Lung (tissue), 12 donors: ENCODE results near the gene AP1G2. TPM values are rescaled to one million over a fixed set of nuclear protein-coding genes. Genes with fewer than 3 reads are reported as not detected.

Experiments
- ATAC-seq: fragments of 200-7000 bp; cut with Tn5 transposase; one replicate; pipeline ENCODE4 v1.9.1; 2020; ENCODE audit warnings: moderate number of reproducible peaks; ENCODE audit not compliant: insufficient read depth, low FRiP score
- DNase-seq, 3 donors: peaks; one replicate each; pipeline ENCODE4 v3.0.0-alpha.2; 2013 to 2017
- H3K27ac ChIP-seq, 2 donors: one replicate each; pipeline ENCODE4 v1.5.1; 2013; ENCODE audit warnings: mild to moderate bottlenecking in 2 of 2, moderate library complexity in 2 of 2, control low read depth in 1 of 2, inconsistent platforms in 1 of 2, low read depth in 1 of 2, low read length in 1 of 2
- H3K27me3 ChIP-seq, 3 donors: one replicate each; pipeline ENCODE4 v1.5.1; 2013; ENCODE audit warnings: low read length in 2 of 3; ENCODE audit not compliant: control insufficient read depth in 3 of 3, insufficient read depth in 3 of 3
- H3K36me3 ChIP-seq, 4 donors: one replicate each; pipeline ENCODE4 v1.5.1; 2013; ENCODE audit warnings: low read length in 4 of 4, mild to moderate bottlenecking in 1 of 4, moderate library complexity in 1 of 4; ENCODE audit not compliant: control insufficient read depth in 4 of 4, insufficient read depth in 4 of 4
- H3K4me1 ChIP-seq, 5 donors: one replicate each; pipeline ENCODE4 v1.5.1; 2013; ENCODE audit warnings: low read length in 5 of 5, mild to moderate bottlenecking in 2 of 5, moderate library complexity in 1 of 5; ENCODE audit not compliant: control insufficient read depth in 5 of 5, insufficient read depth in 5 of 5
- H3K4me3 ChIP-seq: one replicate; pipeline ENCODE4 v1.5.1; 2013; ENCODE audit warnings: mild to moderate bottlenecking, control low read depth, moderate library complexity
- H3K9ac ChIP-seq, 2 donors: one replicate each; pipeline ENCODE4 v1.5.1; 2013; ENCODE audit warnings: low read length in 2 of 2, control low read depth in 1 of 2; ENCODE audit not compliant: insufficient read depth in 1 of 2
- H3K9me3 ChIP-seq, 4 donors: one replicate each; pipeline ENCODE4 v1.5.1; 2013; ENCODE audit warnings: low read length in 3 of 4, mild to moderate bottlenecking in 1 of 4, moderate library complexity in 1 of 4; ENCODE audit not compliant: control insufficient read depth in 4 of 4, insufficient read depth in 3 of 4
- WGBS, 2 donors: extraction: QIAGEN DNeasy Blood & Tissue Kit; methylation state at CpG; one replicate each; pipeline ENCODE4 v1.1.7; 2013; 5-methylcytosine and 5-hydroxymethylcytosine counted together
- polyA plus RNA-seq, 2 donors: library from polyadenylated mRNA; stranded (reverse); fragments of 200-250 nt; gene quantifications; one replicate each; pipeline ENCODE4 v1.2.1, GENCODE V29; 2013
- total RNA-seq, 2 donors: library from RNA; depleted of rRNA in 1 of 2; stranded (reverse); fragments of >200 nt in 1 of 2; gene quantifications; one replicate each; pipeline ENCODE4 v1.2.1, GENCODE V29; 2014 to 2021
- TF ChIP-seq, protein P1 (sequence below): IDR thresholded peaks from 2 replicates; pipeline ENCODE4 v1.5.1; 2012; ENCODE audit warnings: mild to moderate bottlenecking; ENCODE audit errors: control extremely low read depth, extremely low read depth
- donor health status: control.
- donor health status: control.
- donor health status: Bipolar disorder and iron deficiency.
- donor health status: healthy.
- donor health status: DM: yes; HTN: yes; CAD: no.

AP1G2 gene
- total and polyA plus RNA-seq, 4 donors, result 48.0 to 106 (median 81.8) TPM

DNA sequence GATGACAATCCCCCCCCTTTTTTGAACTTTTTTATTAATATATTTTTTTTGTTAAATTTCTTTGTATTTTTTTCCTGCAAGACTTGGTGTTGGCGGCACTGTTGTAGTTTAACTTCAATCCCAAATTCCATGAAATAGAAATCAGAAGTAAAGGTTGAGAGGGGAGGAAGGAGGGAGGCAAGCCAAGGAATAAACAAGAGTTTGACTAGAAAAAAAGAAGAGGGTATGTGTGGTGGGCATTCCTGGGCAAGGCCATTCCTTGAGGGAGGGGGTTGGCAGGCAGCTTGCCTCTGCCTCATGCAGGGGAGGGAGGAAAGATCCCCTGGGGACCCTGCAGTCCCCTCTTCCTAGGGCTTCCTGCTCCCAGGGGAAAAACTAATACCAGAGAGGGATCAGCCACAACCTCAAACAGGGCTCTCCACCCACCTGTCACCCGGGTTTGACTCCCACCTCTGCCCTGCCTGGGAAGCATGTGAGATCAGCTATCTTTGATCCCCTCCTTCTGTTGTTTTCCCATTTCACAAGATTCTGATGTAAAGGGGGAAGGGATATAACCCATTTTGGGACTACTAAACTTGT lies 519 bp upstream of the AP1G2 start:
- ATAC-seq, result no peak
- no peak for DNase-seq

DNA sequence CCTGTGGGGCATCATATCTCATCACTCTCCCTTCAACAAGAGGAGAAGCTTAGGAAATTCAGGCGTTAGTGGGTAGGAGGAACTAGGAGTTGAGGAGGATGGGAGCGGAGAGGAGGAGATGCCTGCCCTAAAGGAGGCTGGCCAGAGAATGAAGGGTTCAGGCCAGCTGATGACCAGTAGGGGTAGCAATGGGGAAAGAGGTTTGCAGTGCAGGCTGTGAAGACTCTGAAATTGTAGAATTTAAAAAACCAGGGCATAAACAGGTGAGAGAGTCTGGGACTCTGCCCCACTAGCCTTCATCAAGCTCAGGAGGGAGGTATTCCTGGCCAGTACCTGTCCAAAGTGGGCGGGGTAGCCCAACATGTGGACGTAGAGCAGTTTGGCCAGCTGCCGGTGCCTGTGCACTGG lies 809 bp downstream of the AP1G2 start:
- Histone ChIP-seq H3K9ac (peak overlapping the region in 1 of 2 donors; percentile 55), H3K27me3 (peaks cover 0 to under 1% (median 0%) of the 10 kb centered on the region in 3 donors), H3K27ac (peak overlapping the region in 1 of 2 donors; percentile 87), H3K4me3 (peak overlapping the region; percentile 50), H3K9me3 (no peaks in the 10 kb centered on the region), H3K36me3 (peaks cover 0 to 10% (median 8%) of the 10 kb centered on the region in 4 donors), H3K4me1 (peaks cover 0 to 21% (median 5%) of the 10 kb centered on the region in 5 donors)
- 18 to 23% methylated on average over 5 of the region's 5 CpGs for WGBS, 2 donors
- DNase-seq (peak in 1 of 3 donors; percentile 30), ATAC-seq (peak; percentile 8)
- TF ChIP-seq, protein P1, sequence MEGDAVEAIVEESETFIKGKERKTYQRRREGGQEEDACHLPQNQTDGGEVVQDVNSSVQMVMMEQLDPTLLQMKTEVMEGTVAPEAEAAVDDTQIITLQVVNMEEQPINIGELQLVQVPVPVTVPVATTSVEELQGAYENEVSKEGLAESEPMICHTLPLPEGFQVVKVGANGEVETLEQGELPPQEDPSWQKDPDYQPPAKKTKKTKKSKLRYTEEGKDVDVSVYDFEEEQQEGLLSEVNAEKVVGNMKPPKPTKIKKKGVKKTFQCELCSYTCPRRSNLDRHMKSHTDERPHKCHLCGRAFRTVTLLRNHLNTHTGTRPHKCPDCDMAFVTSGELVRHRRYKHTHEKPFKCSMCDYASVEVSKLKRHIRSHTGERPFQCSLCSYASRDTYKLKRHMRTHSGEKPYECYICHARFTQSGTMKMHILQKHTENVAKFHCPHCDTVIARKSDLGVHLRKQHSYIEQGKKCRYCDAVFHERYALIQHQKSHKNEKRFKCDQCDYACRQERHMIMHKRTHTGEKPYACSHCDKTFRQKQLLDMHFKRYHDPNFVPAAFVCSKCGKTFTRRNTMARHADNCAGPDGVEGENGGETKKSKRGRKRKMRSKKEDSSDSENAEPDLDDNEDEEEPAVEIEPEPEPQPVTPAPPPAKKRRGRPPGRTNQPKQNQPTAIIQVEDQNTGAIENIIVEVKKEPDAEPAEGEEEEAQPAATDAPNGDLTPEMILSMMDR, result no peak

More for the DNA sequence above, 519 bp upstream of the AP1G2 start:
- TF ChIP-seq, protein P1, result no peak
- peaks cover 0 to 21% (median 5%) of the 10 kb centered on the region in 5 donors for H3K4me1 ChIP-seq
- peak overlapping the region in 1 of 2 donors; percentile 87 for H3K27ac ChIP-seq
- no peak overlapping the region for H3K4me3 ChIP-seq
- WGBS, 2 donors, result 57 to 73% methylated on average over 2 of the region's 2 CpGs
- peaks cover 0 to 9% (median 9%) of the 10 kb centered on the region in 3 donors for H3K27me3 ChIP-seq
- H3K9ac ChIP-seq, result no peak overlapping the region
- H3K9me3 ChIP-seq, result no peaks in the 10 kb centered on the region
- H3K36me3 ChIP-seq, result peaks cover 0 to 9% (median 4%) of the 10 kb centered on the region in 4 donors

DNA sequence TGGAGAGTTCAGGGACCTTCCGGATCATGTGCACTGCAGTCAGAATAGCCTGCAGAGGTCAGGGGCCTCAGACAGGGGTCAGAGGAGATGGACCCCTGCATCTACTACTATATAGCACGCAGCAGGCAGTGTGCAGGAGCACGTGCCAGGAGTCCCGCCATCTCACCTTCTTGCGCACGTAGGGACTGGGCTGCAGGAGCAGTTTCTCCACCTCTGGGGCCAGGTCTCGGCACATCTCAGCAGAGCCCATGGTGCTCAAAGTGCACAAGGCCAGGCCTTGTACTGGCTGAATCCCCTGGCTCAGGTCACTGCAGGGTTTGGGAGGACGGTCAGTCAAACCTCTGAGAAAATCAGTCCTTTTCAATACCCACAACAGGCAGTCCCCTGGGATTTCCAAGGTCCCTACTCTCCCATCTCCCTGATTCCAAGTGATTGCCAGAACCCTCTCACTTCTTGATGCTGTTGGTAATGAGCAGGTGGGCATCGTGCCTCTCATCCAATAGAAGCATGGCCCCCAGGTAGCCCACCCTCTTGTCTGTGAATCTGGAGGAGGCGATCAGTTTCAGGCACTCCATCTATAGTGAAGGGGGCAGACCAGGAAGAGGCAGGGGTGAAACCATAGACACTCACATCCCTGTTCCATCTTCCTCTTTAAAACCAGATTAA lies 1.3 kb downstream of the AP1G2 start:
- 94 to 95% methylated on average over 10 of the region's 10 CpGs for WGBS, 2 donors
- H3K27me3 ChIP-seq, result no peaks in the 10 kb centered on the region
- peaks cover 0 to 21% (median 5%) of the 10 kb centered on the region in 5 donors for H3K4me1 ChIP-seq
- H3K36me3 ChIP-seq, result peaks cover 0 to 13% (median 9%) of the 10 kb centered on the region in 4 donors
- H3K9ac ChIP-seq, result no peak overlapping the region
- H3K4me3 ChIP-seq, result no peak overlapping the region
- DNase-seq, result no peak
- H3K27ac ChIP-seq, result no peak overlapping the region
- TF ChIP-seq, protein P1, result no peak
- no peaks in the 10 kb centered on the region for H3K9me3 ChIP-seq
- no peak for ATAC-seq
